GM12801 (cell line): ENCODE measurements around the gene EYA3.

Experiments used
- CTCF ChIP-seq: IDR thresholded peaks from one replicate; pipeline ENCODE4 v1.5.1; 2011; ENCODE audit warnings: control low read depth; ENCODE audit not compliant: insufficient read length; ENCODE audit errors: extremely low read depth

The EYA3 gene

GRCh38 chr1:28056129-28056925, 32.1 kb downstream of the EYA3 start:
- no peak for TF ChIP-seq CTCF

DNA sequence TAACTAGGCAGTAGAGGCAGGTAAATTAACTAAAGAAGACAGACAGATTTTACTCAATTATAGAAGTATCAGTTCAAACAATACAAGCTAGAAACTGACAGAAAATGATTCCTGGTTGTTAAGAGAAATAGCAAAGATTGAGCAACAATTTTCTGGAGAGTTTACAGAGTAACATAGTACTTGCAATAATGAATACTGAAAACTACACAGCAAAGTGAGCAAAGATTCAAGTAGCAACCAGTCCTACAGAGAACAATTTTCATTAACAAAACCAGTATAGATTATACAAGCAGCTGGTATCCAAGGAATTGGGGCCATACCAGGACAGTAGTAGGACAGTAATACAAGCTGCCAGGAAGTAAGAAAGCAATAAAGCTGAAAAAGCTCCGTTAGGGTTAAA, 37.6 kb downstream of the EYA3 start:
- no peak for TF ChIP-seq CTCF

DNA sequence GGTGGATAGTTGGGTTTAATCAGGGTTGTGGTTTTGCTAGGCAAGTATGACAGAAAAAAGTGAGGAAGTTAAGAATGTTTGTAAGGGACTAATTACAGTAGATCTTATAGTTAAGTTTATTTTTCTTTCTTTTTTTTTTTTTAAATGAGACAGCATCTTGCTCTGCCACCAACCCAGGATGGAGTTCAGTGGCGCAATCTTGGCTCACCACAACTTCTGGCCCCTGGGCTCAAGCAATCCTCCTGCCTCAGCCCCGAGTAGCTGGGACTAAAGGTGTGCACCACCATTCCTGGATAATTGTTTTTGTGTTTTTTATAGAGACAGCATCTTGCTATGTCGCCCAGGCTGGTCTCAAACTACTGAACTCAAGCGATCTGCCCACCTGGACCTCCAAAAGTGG, 41.7 kb downstream of the EYA3 start:
- no peak for TF ChIP-seq CTCF

DNA sequence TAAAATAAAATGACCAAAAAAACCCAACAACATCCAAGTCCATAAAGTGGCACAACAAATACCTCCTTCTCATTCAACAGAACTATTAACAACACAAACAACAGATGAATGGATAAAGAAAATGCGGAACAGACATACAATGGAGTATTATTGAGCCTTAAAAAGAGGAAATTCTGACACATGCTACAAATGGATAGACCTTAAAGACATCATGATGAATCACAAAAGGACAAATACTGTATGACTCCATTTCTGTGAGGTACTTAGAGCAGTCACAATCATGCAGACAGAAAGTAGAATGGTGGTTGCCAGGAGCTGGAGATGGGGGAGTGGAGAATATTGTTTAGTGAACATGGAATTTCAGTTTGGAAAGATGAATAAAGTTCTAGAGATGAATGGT, 42.6 kb downstream of the EYA3 start:
- no peak for TF ChIP-seq CTCF

- TF ChIP-seq CTCF, result no peak
Observed at GRCh38 chr1:28044399-28044798, 44.0 kb downstream of the EYA3 start.

GRCh38 chr1:28039341-28039740, 49.1 kb downstream of the EYA3 start:
- TF ChIP-seq CTCF, result no peak

DNA sequence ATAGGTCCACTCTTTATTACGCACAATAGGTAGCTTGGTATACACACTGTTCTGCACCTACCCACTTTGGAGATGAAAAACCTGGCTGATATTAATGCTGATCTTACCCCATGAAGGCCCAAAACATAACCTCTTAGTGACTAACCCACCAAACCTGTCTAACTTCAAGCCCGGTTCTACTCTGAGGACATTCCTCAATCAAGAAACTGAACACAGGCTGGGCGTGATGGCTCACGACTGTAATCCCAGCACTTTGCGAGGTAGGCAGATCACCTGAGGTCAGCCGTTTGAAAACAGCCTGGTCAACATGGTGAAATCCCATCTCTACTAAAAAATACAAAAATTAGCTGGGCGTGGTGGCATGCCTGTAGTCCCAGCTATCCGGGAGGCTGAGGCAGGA, 50.5 kb downstream of the EYA3 start:
- TF ChIP-seq CTCF, result no peak
